Natural killer cell (primary cell): Measurements from ENCODE around the gene RUNX2. TPM values are rescaled to one million over a fixed set of nuclear protein-coding genes. Genes with fewer than 3 reads are reported as not detected.

Experiments used
- ATAC-seq, 3 donors: fragments of 150-1000 bp in 2 of 3; fragments of 200-7000 bp in 1 of 3; cut with Tn5 transposase; 1 replicate in 1 of 3; 2 replicates in 2 of 3; pipeline ENCODE4 v1.10.0; 2021; ENCODE audit warnings: mild to moderate bottlenecking in 2 of 3, moderate library complexity in 2 of 3
- DNase-seq, 2 donors: peaks; one replicate each; pipeline versions ENCODE4 v3.0.0 to v3.0.0-alpha.2; 2013 to 2021; ENCODE audit warnings: mixed read lengths in 1 of 2
- H3K27ac ChIP-seq: one replicate; pipeline ENCODE4 v1.5.1; 2013; ENCODE audit warnings: mild to moderate bottlenecking, low read length
- H3K27me3 ChIP-seq: one replicate; pipeline ENCODE4 v1.6.1; 2013; ENCODE audit warnings: low read length; ENCODE audit not compliant: control insufficient read depth, insufficient read depth
- H3K36me3 ChIP-seq: one replicate; pipeline ENCODE4 v1.6.1; 2013; ENCODE audit warnings: low read length; ENCODE audit not compliant: control insufficient read depth, insufficient read depth
- H3K4me1 ChIP-seq: one replicate; pipeline ENCODE4 v1.6.1; 2013; ENCODE audit warnings: low read length; ENCODE audit not compliant: control insufficient read depth, insufficient read depth
- H3K4me3 ChIP-seq: one replicate; pipeline ENCODE4 v1.5.1; 2013; ENCODE audit warnings: low read length
- H3K9me3 ChIP-seq: one replicate; pipeline ENCODE4 v1.6.1; 2013; ENCODE audit warnings: low read length; ENCODE audit not compliant: control insufficient read depth, insufficient read depth
- H3K27ac Mint-ChIP-seq, 2 donors: one replicate each; pipeline ENCODE4 v1.8.0; 2022; ENCODE audit warnings: mild to moderate bottlenecking in 2 of 2, mixed read lengths in 2 of 2, moderate library complexity in 1 of 2
- H3K27me3 Mint-ChIP-seq, 2 donors: one replicate each; pipeline ENCODE4 v1.8.0; 2022; ENCODE audit warnings: low read depth in 2 of 2, mixed read lengths in 2 of 2
- H3K36me3 Mint-ChIP-seq: one replicate; pipeline ENCODE4 v1.8.0; 2022; ENCODE audit warnings: mixed read lengths
- H3K4me1 Mint-ChIP-seq, 2 donors: one replicate each; pipeline ENCODE4 v1.8.0; 2022; ENCODE audit warnings: mixed read lengths in 2 of 2
- H3K4me3 Mint-ChIP-seq: one replicate; pipeline ENCODE4 v1.8.0; 2022; ENCODE audit warnings: mild to moderate bottlenecking, moderate library complexity, mixed read lengths
- H3K9me3 Mint-ChIP-seq, 2 donors: one replicate each; pipeline ENCODE4 v1.8.0; 2022; ENCODE audit warnings: mixed read lengths in 2 of 2
- CTCF ChIP-seq: fragments of 200-600 bp; IDR thresholded peaks from one replicate; pipeline ENCODE4 v1.8.0; 2022; ENCODE audit warnings: antibody characterized with exemption
- WGBS: methylation state at CpG from one replicate; pipeline ENCODE4 v1.1.7; 2013; ENCODE audit warnings: missing lambda C conversion rate; ENCODE audit not compliant: insufficient coverage; 5-methylcytosine and 5-hydroxymethylcytosine counted together
- intact Hi-C: fragments of 100-400 bp; cut with micrococcal nuclease; formaldehyde crosslinking; loops from one replicate; pipeline ENCODE4 v1.14.2; 2022
- total RNA-seq, 4 donors: library from RNA; stranded (reverse); fragments of 120-200 nt in 1 of 4; gene quantifications; one replicate each; pipeline versions ENCODE4 v1.2.3 to v1.2.4, GENCODE V29; 2013 to 2022

RUNX2 gene
- total RNA-seq, 3 donors from 2014 or later (not counting 1 experiment from before 2014, with no cell fraction given) = 5.0 to 19.2 (median 7.0) TPM

GRCh38 chr6:45423824-45424450 lies 95.8 kb downstream of the RUNX2 start:
- DNase-seq (peak; percentile 25 to 42), ATAC-seq (peak in 2 of 3 donors; percentile 3 to 45)
- peak overlapping the region; percentile 80 for H3K4me3 Mint-ChIP-seq
- Histone ChIP-seq H3K36me3 (no peaks in the 10 kb centered on the region), H3K27me3 (peaks cover 13% of the 10 kb centered on the region), H3K9me3 (no peaks in the 10 kb centered on the region), H3K27ac (peak overlapping the region; percentile 85), H3K4me1 (peaks cover 46% of the 10 kb centered on the region), H3K4me3 (peak overlapping the region; percentile 94)
- no peaks in the 10 kb centered on the region for H3K9me3 Mint-ChIP-seq
- no peak for TF ChIP-seq CTCF
- no peaks in the 10 kb centered on the region for H3K36me3 Mint-ChIP-seq
- peaks cover 33 to 40% of the 10 kb centered on the region in 2 donors for H3K27me3 Mint-ChIP-seq
- H3K4me1 Mint-ChIP-seq = peaks cover 21 to 56% of the 10 kb centered on the region in 2 donors
- H3K27ac Mint-ChIP-seq = peak overlapping the region in 1 of 2 donors; percentile 87
- 11% methylated on average over 37 of the region's 38 CpGs for WGBS
- intact Hi-C loops = loop anchor here (2.0 to 5.0 kb wide), 2 partner anchors 45 to 253 kb away; no protein-coding TSS in a partner anchor

- no peaks in the 10 kb centered on the region for H3K9me3 Mint-ChIP-seq
- Histone ChIP-seq H3K36me3 (no peaks in the 10 kb centered on the region), H3K27me3 (peaks cover 10% of the 10 kb centered on the region), H3K9me3 (no peaks in the 10 kb centered on the region), H3K4me3 (peak overlapping the region; percentile 94), H3K27ac (peak overlapping the region; percentile 85), H3K4me1 (peaks cover 42% of the 10 kb centered on the region)
- WGBS = 40% methylated on average over 4 of the region's 6 CpGs
- H3K36me3 Mint-ChIP-seq = no peaks in the 10 kb centered on the region
- no peak for TF ChIP-seq CTCF
- DNase-seq (no peak), ATAC-seq (no peak)
- peak overlapping the region; percentile 80 for H3K4me3 Mint-ChIP-seq
- peak overlapping the region; percentile 19 to 55 for H3K27ac Mint-ChIP-seq
- H3K4me1 Mint-ChIP-seq = peaks cover 18 to 53% of the 10 kb centered on the region in 2 donors
- peaks cover 27 to 36% of the 10 kb centered on the region in 2 donors for H3K27me3 Mint-ChIP-seq
- intact Hi-C loops = loop anchor here (5.0 kb wide), 1 partner anchor 253 kb away; no protein-coding TSS in a partner anchor
Measured at GRCh38 chr6:45424451-45424861, 96.3 kb downstream of the RUNX2 start.

- no peaks in the 10 kb centered on the region for H3K9me3 ChIP-seq
- ATAC-seq = no peak
- 54% methylated on average over 3 of the region's 4 CpGs for WGBS
- H3K27ac ChIP-seq = peak overlapping the region; percentile 26
- DNase-seq = no peak
- Mint-ChIP-seq H3K27ac (no peak overlapping the region), H3K9me3 (no peaks in the 10 kb centered on the region), H3K4me1 (peaks cover 7 to 42% of the 10 kb centered on the region in 2 donors), H3K4me3 (no peak overlapping the region), H3K27me3 (peaks cover 12 to 23% of the 10 kb centered on the region in 2 donors), H3K36me3 (no peaks in the 10 kb centered on the region)
- H3K4me1 ChIP-seq = peaks cover 26% of the 10 kb centered on the region
- intact Hi-C loops = no loop called here
- no peak overlapping the region for H3K4me3 ChIP-seq
- peaks cover 2% of the 10 kb centered on the region for H3K27me3 ChIP-seq
- no peak for TF ChIP-seq CTCF
- H3K36me3 ChIP-seq = no peaks in the 10 kb centered on the region
Measured at GRCh38 chr6:45426251-45426650, 98.1 kb downstream of the RUNX2 start.
